ENCODE measurements around the gene GNAT2. TPM values are rescaled to one million over a fixed set of nuclear protein-coding genes. Genes with fewer than 3 reads are reported as not detected.

The GNAT2 gene
- total RNA-seq, 1 donor from 2014 or later: 0.57 TPM

DNA sequence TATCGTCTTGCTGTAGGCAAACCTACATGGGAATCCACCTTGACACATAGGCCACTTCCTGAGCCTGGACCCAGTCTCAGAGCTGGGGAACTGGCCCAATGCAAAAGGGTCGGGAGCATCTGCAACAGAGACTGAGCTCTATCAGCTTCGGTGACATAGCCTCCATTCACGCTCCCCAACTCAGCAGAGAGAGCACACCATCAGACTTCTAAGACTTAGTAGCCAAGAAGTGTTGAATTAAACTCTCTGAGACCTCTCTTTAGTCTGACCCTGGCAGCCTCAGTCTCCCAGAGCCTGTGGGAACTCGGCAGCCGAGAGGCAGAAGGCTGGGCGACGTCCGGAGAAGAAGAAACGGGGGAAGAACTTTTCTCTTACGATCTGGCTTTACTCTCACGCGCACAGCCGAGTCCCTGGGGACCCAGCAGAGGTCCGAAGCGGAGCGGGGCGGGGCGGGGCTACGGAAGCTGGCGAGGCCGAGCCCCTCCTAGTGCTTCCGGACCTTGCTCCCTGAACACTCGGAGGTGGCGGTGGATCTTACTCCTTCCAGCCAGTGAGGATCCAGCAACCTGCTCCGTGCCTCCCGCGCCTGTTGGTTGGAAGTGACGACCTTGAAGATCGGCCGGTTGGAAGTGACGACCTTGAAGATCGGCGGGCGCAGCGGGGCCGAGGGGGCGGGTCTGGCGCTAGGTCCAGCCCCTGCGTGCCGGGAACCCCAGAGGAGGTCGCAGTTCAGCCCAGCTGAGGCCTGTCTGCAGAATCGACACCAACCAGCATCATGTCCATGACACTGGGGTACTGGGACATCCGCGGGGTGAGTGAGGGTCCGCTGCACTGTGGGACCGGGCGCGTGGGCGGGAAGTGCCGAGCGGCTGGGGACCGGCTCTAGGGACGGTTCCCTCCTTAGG is 36.5 kb upstream of the GNAT2 start, which contains the start of gene GSTM4:
TSS of gene GSTM4 (plus strand) at position 485 of the 905 bp plus-strand sequence. CDS start at position 776, 291 bp downstream.
- Mint-ChIP-seq H3K9me3 (ENCODE audit: low read depth) (no peaks in the 10 kb centered on the region), H3K4me1 (ENCODE audit: low read depth) (peaks cover 20% of the 10 kb centered on the region), H3K27me3 (peaks cover 27% of the 10 kb centered on the region), H3K4me3 (ENCODE audit: low read depth) (peak within 1 kb of the TSS; percentile 85), H3K36me3 (ENCODE audit: insufficient read depth) (peaks cover 10% of the 10 kb centered on the region), H3K27ac (peak within 1 kb of the TSS; percentile 94)
- TF ChIP-seq, protein P1, sequence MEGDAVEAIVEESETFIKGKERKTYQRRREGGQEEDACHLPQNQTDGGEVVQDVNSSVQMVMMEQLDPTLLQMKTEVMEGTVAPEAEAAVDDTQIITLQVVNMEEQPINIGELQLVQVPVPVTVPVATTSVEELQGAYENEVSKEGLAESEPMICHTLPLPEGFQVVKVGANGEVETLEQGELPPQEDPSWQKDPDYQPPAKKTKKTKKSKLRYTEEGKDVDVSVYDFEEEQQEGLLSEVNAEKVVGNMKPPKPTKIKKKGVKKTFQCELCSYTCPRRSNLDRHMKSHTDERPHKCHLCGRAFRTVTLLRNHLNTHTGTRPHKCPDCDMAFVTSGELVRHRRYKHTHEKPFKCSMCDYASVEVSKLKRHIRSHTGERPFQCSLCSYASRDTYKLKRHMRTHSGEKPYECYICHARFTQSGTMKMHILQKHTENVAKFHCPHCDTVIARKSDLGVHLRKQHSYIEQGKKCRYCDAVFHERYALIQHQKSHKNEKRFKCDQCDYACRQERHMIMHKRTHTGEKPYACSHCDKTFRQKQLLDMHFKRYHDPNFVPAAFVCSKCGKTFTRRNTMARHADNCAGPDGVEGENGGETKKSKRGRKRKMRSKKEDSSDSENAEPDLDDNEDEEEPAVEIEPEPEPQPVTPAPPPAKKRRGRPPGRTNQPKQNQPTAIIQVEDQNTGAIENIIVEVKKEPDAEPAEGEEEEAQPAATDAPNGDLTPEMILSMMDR (IDR thresholded peaks at IDR 0.05; ENCODE audit: unreplicated experiment): no peak
- peak; percentile 64 for DNase-seq (ENCODE audit: low spot score, unreplicated experiment)

GRCh38 chr1:109654519-109654918 is 35.1 kb upstream of the GNAT2 start:
- H3K4me3 Mint-ChIP-seq (ENCODE audit: low read depth): no peak overlapping the region
- peaks cover 33% of the 10 kb centered on the region for H3K27me3 Mint-ChIP-seq
- peaks cover 20% of the 10 kb centered on the region for H3K4me1 Mint-ChIP-seq (ENCODE audit: low read depth)
- TF ChIP-seq, protein P1 (IDR thresholded peaks at IDR 0.05; ENCODE audit: unreplicated experiment): no peak
- no peaks in the 10 kb centered on the region for H3K9me3 Mint-ChIP-seq (ENCODE audit: low read depth)
- H3K36me3 Mint-ChIP-seq (ENCODE audit: insufficient read depth): peaks cover 5% of the 10 kb centered on the region
- DNase-seq (ENCODE audit: low spot score, unreplicated experiment): no peak
- H3K27ac Mint-ChIP-seq: no peak overlapping the region

DNA sequence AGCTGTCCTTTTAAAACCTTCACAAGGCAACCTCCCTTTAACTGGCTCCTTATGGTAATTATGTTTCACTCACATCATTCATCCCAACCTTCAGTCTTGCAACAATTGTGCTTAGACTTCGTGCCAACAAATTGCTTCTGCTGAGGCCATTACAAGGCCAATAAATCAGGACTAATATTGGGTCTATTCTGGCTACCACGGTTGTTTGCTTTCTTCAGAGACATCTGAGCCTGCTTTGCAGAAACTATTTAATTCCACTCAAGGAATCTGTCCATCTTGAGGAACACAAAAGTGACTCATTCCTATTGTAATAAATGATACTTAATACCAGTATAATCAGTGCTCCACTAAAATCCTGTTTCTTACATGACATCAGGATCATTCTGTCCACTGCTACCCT is 33.9 kb upstream of the GNAT2 start:
- Mint-ChIP-seq H3K27me3 (peaks cover 33% of the 10 kb centered on the region), H3K4me1 (ENCODE audit: low read depth) (peaks cover 20% of the 10 kb centered on the region), H3K4me3 (ENCODE audit: low read depth) (no peak overlapping the region), H3K36me3 (ENCODE audit: insufficient read depth) (peaks cover 1% of the 10 kb centered on the region), H3K9me3 (ENCODE audit: low read depth) (no peaks in the 10 kb centered on the region), H3K27ac (no peak overlapping the region)
- TF ChIP-seq, protein P1 (IDR thresholded peaks at IDR 0.05; ENCODE audit: unreplicated experiment): no peak
- no peak for DNase-seq (ENCODE audit: low spot score, unreplicated experiment)

DNA sequence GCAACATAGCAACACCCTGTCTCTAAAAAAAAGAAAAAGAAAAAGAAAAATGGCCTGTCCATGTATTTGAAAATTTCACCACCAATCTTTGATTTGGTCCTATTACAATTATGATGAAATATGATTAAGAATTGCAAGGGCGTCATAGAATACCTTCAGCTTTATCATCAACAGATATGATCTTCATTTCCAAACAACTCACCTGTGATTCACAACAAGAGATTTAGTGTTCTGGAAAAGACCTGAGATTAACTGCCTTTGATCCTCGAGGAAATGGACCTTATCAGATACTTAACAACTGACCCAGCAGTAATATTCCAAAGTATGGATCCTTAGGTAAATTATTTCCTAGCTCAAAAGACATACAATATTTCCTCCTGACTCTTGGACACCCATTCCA is 33.0 kb upstream of the GNAT2 start:
- DNase-seq (ENCODE audit: low spot score, unreplicated experiment): no peak
- H3K27ac Mint-ChIP-seq: no peak overlapping the region
- H3K27me3 Mint-ChIP-seq: peaks cover 33% of the 10 kb centered on the region
- TF ChIP-seq, protein P1 (IDR thresholded peaks at IDR 0.05; ENCODE audit: unreplicated experiment): no peak
- H3K4me1 Mint-ChIP-seq (ENCODE audit: low read depth): peaks cover 20% of the 10 kb centered on the region
- no peaks in the 10 kb centered on the region for H3K36me3 Mint-ChIP-seq (ENCODE audit: insufficient read depth)
- H3K4me3 Mint-ChIP-seq (ENCODE audit: low read depth): no peak overlapping the region
- peaks cover 2% of the 10 kb centered on the region for H3K9me3 Mint-ChIP-seq (ENCODE audit: low read depth)

DNA sequence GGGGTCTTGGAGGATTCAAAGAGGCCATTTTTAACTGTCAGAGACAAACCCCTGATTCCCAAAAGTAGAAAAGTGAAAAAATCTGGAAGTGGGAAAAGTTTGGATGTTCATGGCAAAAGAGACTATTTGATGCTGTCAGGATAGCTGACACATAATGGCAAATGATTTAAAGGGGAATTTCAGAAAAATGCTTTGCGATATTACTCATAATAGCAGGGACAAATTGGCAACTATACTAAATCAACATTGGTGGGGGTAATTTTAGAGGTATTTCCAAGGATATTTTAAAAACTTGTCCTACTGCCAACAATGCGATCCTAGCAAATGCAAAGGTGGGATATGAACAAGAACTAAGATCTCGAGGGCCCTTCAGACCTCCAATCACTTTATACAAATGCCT is 31.2 kb upstream of the GNAT2 start:
- H3K4me1 Mint-ChIP-seq (ENCODE audit: low read depth): peaks cover 17% of the 10 kb centered on the region
- H3K27ac Mint-ChIP-seq: no peak overlapping the region
- TF ChIP-seq, protein P1 (IDR thresholded peaks at IDR 0.05; ENCODE audit: unreplicated experiment): no peak
- H3K27me3 Mint-ChIP-seq: peaks cover 33% of the 10 kb centered on the region
- DNase-seq (ENCODE audit: low spot score, unreplicated experiment): no peak
- peaks cover 4% of the 10 kb centered on the region for H3K36me3 Mint-ChIP-seq (ENCODE audit: insufficient read depth)
- no peak overlapping the region for H3K4me3 Mint-ChIP-seq (ENCODE audit: low read depth)
- peaks cover 11% of the 10 kb centered on the region for H3K9me3 Mint-ChIP-seq (ENCODE audit: low read depth)
